ENCODE results near the gene COX15.

COX15 gene

GRCh38 chr10:99768556-99768955, 36.6 kb upstream of the COX15 start:
- Histone ChIP-seq H3K9me3 (ENCODE audit: insufficient read depth, low read length) (no peaks in the 10 kb centered on the region), H3K27me3 (ENCODE audit: insufficient read depth, insufficient read length) (no peaks in the 10 kb centered on the region), H3K4me3 (ENCODE audit: insufficient read length, low read depth) (no peak overlapping the region), H3K9ac (ENCODE audit: insufficient read length, low read depth) (no peak overlapping the region), H3K36me3 (ENCODE audit: insufficient read depth, insufficient read length, low read length) (no peaks in the 10 kb centered on the region), H3K4me1 (ENCODE audit: insufficient read depth, insufficient read length) (no peaks in the 10 kb centered on the region)
- no peak for DNase-seq (ENCODE audit: low read depth, low spot score)
- no peak for TF ChIP-seq ZNF274 (IDR thresholded peaks at IDR 0.05; ENCODE audit: low read depth, low read length)
- no peak for TF ChIP-seq YY1 (IDR thresholded peaks at IDR 0.05; ENCODE audit: insufficient read depth, insufficient read length)
- no peak for TF ChIP-seq SUZ12 (IDR thresholded peaks at IDR 0.05; ENCODE audit: extremely low read depth, insufficient read depth, insufficient read length)

DNA sequence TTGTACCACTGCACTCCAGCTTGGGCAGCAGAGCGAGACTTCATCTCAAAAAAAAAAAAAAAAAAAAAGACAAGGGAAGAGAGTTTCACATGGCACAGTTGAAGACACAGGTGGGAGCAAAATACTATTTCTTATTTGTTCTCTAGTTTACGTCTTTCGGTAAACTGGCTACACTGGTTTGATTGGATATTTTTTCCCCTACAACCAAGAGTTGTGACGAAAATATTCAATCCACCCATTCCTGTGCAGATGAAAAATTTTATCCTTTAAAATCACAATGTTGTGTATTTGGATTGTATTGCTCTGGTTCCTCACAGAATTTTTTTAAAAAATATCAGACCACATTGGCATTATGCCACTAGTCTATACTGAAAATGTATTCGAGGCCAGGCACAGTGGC, 36.0 kb upstream of the COX15 start:
- H3K4me3 ChIP-seq (ENCODE audit: insufficient read length, low read depth): no peak overlapping the region
- H3K36me3 ChIP-seq (ENCODE audit: insufficient read depth, insufficient read length, low read length): no peaks in the 10 kb centered on the region
- H3K9me3 ChIP-seq (ENCODE audit: insufficient read depth, low read length): no peaks in the 10 kb centered on the region
- H3K4me1 ChIP-seq (ENCODE audit: insufficient read depth, insufficient read length): no peaks in the 10 kb centered on the region
- H3K9ac ChIP-seq (ENCODE audit: insufficient read length, low read depth): no peak overlapping the region
- DNase-seq (ENCODE audit: low read depth, low spot score): no peak
- H3K27me3 ChIP-seq (ENCODE audit: insufficient read depth, insufficient read length): no peaks in the 10 kb centered on the region
- TF ChIP-seq ZNF274 (IDR thresholded peaks at IDR 0.05; ENCODE audit: low read depth, low read length) (no peak), SUZ12 (IDR thresholded peaks at IDR 0.05; ENCODE audit: extremely low read depth, insufficient read depth, insufficient read length) (no peak), YY1 (IDR thresholded peaks at IDR 0.05; ENCODE audit: insufficient read depth, insufficient read length) (no peak)

DNA sequence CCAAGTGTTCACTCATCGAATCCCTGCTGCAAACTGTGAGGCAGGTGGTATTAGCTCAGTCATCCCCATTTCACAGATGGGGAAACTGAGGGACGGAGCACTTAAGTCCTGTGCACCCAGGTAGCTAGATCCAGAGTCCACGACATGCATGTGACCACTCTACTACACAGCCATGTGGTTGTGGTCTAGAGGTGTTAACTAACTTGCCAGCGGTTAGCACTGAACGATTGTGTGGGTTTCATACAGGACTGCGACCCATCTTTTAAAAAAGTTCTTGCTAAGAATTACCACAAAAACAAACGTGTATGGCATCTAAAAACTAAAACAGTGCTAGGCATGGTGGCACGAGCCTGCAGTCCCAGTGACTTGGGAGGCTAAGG, 34.4 kb upstream of the COX15 start:
- no peaks in the 10 kb centered on the region for H3K9me3 ChIP-seq (ENCODE audit: insufficient read depth, low read length)
- TF ChIP-seq ZNF274 (IDR thresholded peaks at IDR 0.05; ENCODE audit: low read depth, low read length) (no peak), YY1 (IDR thresholded peaks at IDR 0.05; ENCODE audit: insufficient read depth, insufficient read length) (no peak), SUZ12 (IDR thresholded peaks at IDR 0.05; ENCODE audit: extremely low read depth, insufficient read depth, insufficient read length) (no peak)
- H3K4me3 ChIP-seq (ENCODE audit: insufficient read length, low read depth): no peak overlapping the region
- DNase-seq (ENCODE audit: low read depth, low spot score): no peak
- no peaks in the 10 kb centered on the region for H3K27me3 ChIP-seq (ENCODE audit: insufficient read depth, insufficient read length)
- no peaks in the 10 kb centered on the region for H3K36me3 ChIP-seq (ENCODE audit: insufficient read depth, insufficient read length, low read length)
- no peaks in the 10 kb centered on the region for H3K4me1 ChIP-seq (ENCODE audit: insufficient read depth, insufficient read length)
- no peak overlapping the region for H3K9ac ChIP-seq (ENCODE audit: insufficient read length, low read depth)

DNA sequence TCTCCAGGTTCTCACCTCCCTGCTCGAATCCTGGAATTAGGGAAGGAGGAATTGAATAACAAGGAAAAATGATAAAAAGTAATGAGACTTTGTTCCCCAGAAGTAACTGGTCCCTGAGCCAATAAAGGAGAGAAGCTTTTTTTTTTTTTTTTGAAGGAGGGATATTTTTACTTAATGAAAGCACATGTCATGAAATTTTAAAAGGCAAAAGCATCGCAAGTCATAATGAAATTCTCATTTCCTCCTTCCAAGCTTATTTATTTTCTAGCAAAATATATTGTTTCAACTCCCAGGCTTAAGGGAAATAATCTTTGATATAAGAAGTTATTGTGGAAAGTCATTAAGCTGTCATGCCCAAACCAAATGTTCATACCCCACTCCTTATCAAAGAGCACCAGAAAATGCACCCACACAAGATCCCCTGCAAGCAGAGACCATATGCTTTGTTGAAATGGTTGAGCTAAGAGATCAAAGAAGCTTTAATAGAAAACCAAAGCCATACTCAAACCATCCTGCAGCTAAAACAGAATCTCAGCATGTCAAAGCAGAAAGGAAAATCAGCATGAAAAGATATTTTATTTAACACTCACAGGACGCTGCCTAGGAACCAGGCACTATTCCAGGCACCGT, 33.9 kb upstream of the COX15 start:
- Histone ChIP-seq H3K27me3 (ENCODE audit: insufficient read depth, insufficient read length) (no peaks in the 10 kb centered on the region), H3K9ac (ENCODE audit: insufficient read length, low read depth) (no peak overlapping the region), H3K4me3 (ENCODE audit: insufficient read length, low read depth) (no peak overlapping the region), H3K4me1 (ENCODE audit: insufficient read depth, insufficient read length) (no peaks in the 10 kb centered on the region), H3K9me3 (ENCODE audit: insufficient read depth, low read length) (no peaks in the 10 kb centered on the region), H3K36me3 (ENCODE audit: insufficient read depth, insufficient read length, low read length) (no peaks in the 10 kb centered on the region)
- DNase-seq (ENCODE audit: low read depth, low spot score): no peak
- TF ChIP-seq ZNF274 (IDR thresholded peaks at IDR 0.05; ENCODE audit: low read depth, low read length) (no peak), SUZ12 (IDR thresholded peaks at IDR 0.05; ENCODE audit: extremely low read depth, insufficient read depth, insufficient read length) (no peak), YY1 (IDR thresholded peaks at IDR 0.05; ENCODE audit: insufficient read depth, insufficient read length) (no peak)

- H3K36me3 ChIP-seq (ENCODE audit: insufficient read depth, insufficient read length, low read length): peaks cover 31% of the 10 kb centered on the region
- no peaks in the 10 kb centered on the region for H3K9me3 ChIP-seq (ENCODE audit: insufficient read depth, low read length)
- no peaks in the 10 kb centered on the region for H3K4me1 ChIP-seq (ENCODE audit: insufficient read depth, insufficient read length)
- no peak overlapping the region for H3K4me3 ChIP-seq (ENCODE audit: insufficient read length, low read depth)
- no peak for TF ChIP-seq SUZ12 (IDR thresholded peaks at IDR 0.05; ENCODE audit: extremely low read depth, insufficient read depth, insufficient read length)
- no peak for TF ChIP-seq ZNF274 (IDR thresholded peaks at IDR 0.05; ENCODE audit: low read depth, low read length)
- TF ChIP-seq YY1 (IDR thresholded peaks at IDR 0.05; ENCODE audit: insufficient read depth, insufficient read length): no peak
- H3K9ac ChIP-seq (ENCODE audit: insufficient read length, low read depth): no peak overlapping the region
- H3K27me3 ChIP-seq (ENCODE audit: insufficient read depth, insufficient read length): no peaks in the 10 kb centered on the region
- DNase-seq (ENCODE audit: low read depth, low spot score): no peak
Measured at GRCh38 chr10:99761365-99761764, 29.4 kb upstream of the COX15 start.

DNA sequence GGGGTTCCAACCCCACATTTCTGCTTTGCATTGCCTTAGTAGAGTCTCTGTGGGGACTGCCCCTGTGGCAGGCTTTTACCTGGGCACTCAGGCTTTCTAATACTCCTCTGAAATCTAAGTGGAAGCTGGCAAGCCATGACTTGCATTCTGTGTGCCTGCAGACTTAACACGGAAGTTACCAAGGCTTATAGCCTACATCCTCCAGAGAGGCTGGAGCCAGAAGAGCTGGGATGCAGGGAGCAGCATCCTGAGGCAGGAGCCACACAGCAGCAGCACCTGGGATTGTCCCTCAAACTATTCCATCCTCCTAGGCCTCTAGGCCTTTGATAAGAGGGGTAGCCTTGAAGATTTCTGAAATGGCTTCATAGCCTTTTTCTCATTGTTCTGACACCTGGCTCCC, 28.4 kb upstream of the COX15 start:
- no peaks in the 10 kb centered on the region for H3K27me3 ChIP-seq (ENCODE audit: insufficient read depth, insufficient read length)
- TF ChIP-seq SUZ12 (IDR thresholded peaks at IDR 0.05; ENCODE audit: extremely low read depth, insufficient read depth, insufficient read length) (no peak), ZNF274 (IDR thresholded peaks at IDR 0.05; ENCODE audit: low read depth, low read length) (no peak), YY1 (IDR thresholded peaks at IDR 0.05; ENCODE audit: insufficient read depth, insufficient read length) (no peak)
- no peaks in the 10 kb centered on the region for H3K4me1 ChIP-seq (ENCODE audit: insufficient read depth, insufficient read length)
- H3K4me3 ChIP-seq (ENCODE audit: insufficient read length, low read depth): no peak overlapping the region
- H3K9ac ChIP-seq (ENCODE audit: insufficient read length, low read depth): no peak overlapping the region
- no peaks in the 10 kb centered on the region for H3K9me3 ChIP-seq (ENCODE audit: insufficient read depth, low read length)
- no peak for DNase-seq (ENCODE audit: low read depth, low spot score)
- peaks cover 42% of the 10 kb centered on the region for H3K36me3 ChIP-seq (ENCODE audit: insufficient read depth, insufficient read length, low read length)

GRCh38 chr10:99758211-99758891, 26.4 kb upstream of the COX15 start:
- H3K4me3 ChIP-seq (ENCODE audit: insufficient read length, low read depth): no peak overlapping the region
- H3K4me1 ChIP-seq (ENCODE audit: insufficient read depth, insufficient read length): no peaks in the 10 kb centered on the region
- no peaks in the 10 kb centered on the region for H3K27me3 ChIP-seq (ENCODE audit: insufficient read depth, insufficient read length)
- no peaks in the 10 kb centered on the region for H3K9me3 ChIP-seq (ENCODE audit: insufficient read depth, low read length)
- peaks cover 60% of the 10 kb centered on the region for H3K36me3 ChIP-seq (ENCODE audit: insufficient read depth, insufficient read length, low read length)
- TF ChIP-seq YY1 (IDR thresholded peaks at IDR 0.05; ENCODE audit: insufficient read depth, insufficient read length) (no peak), ZNF274 (IDR thresholded peaks at IDR 0.05; ENCODE audit: low read depth, low read length) (no peak), SUZ12 (IDR thresholded peaks at IDR 0.05; ENCODE audit: extremely low read depth, insufficient read depth, insufficient read length) (no peak)
- H3K9ac ChIP-seq (ENCODE audit: insufficient read length, low read depth): no peak overlapping the region
- DNase-seq (ENCODE audit: low read depth, low spot score): no peak
